HG03521 (cell line): ENCODE data around the gene PLAGL1.

Source experiments
- ATAC-seq: cut with Tn5 transposase; IDR thresholded peaks from one replicate; pipeline ENCODE4 v1.9.1; 2021; ENCODE audit warnings: mild to moderate bottlenecking, moderate library complexity; ENCODE audit not compliant: unreplicated experiment

The PLAGL1 gene

DNA sequence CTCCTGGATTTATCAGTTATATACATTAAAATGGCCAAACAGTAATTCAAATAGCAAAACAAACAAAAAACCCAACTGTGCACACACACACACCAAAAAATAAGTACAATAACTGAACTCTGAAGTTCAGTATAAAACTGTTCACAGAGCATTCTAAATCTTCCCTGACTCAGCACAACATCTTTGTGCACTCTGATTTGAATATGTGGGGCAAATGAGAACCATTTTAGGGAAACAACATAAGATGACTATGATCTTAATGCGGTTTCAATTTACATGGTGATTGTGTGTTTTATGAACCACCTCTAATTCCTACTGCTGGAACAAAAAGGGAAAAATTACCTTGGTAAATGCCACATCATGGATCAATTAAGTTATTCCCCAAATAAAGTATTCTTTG, 41.7 kb downstream of the PLAGL1 start:
- ATAC-seq: no peak

DNA sequence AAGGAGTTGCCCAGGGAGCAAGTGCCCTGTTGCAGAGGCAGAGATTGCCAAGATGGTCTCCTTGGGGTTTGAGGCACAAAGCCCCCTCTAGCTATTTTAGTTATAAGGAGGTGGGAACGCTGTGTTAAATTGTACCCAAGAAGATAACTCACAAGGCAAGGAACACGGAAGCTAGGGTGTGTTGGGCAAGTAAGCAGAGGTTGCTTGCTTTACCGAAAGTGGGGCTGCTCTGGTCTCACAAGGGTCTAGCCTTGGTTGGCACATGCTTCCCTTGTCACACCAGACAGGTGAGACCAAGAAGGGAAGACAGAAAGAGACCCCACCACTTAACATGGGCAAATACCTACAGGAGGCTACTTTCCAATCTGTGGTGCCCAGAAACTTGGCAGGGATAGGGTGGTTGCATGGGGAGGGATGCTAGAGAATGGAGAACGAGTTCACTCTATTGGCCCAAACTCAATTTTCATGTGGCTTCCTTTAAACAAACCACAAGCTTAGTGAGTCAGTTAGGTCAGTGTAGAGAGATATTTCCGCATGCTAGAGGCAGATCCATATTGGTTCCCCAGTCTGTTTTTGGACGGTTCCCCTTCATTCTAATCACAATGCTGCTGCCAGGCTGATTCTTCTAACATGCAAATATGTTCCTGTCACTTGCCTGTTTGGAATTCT, 42.4 kb downstream of the PLAGL1 start:
- no peak for ATAC-seq

DNA sequence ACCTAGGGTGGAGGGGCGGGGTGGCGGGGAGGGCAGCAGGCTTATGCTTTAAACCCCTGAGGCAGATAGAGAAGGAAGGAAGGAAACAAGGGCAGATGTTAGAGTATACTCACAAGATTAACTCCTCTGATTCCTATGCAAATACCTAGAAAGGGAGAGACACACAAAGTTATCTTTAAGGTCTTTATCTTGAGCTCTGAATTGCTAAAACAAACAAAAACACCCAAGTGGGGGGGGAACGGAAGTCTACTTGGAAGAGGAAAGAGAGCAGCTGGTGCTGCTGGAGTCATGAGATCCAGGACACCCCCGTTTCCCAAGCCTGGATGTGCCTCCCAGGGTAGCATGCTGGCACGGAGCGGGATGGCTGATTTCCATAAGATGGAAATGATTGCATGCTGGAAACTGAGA, 43.4 kb downstream of the PLAGL1 start:
- ATAC-seq: no peak

DNA sequence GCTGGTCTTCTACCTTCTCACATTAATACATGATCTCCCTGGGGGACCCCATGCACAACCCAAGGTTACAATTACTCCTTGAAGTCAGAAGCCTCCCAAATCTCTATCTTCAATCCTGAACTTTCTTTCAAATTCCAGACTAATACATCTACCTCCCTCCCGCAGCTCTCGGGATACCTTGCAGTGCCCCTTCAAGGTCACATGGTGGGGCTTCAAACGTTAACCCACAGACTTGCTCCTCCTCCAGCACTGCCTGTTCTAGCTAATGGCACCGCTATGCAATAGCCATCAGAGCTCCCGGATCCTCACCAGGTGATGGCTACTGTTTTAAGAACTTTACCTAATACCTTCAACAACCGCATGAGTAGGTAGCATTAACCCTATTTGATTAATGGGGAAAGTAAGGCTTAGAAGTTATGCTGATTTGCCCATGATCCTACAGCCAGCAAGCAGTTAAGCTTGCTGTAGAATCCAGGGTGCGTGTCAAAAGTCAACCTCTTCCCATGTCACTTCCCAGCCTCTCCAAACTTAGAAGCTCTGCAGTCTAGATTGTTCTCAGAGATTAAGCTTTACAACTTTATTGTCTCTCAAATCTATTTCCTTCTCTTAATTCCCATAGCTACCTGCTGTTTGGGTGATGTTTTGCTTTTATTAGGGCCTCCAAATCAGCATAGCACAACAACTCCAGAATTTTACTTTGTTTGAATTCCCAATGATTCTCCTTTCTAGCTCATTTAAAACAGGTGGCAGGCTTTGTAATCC, 44.7 kb downstream of the PLAGL1 start:
- no peak for ATAC-seq

DNA sequence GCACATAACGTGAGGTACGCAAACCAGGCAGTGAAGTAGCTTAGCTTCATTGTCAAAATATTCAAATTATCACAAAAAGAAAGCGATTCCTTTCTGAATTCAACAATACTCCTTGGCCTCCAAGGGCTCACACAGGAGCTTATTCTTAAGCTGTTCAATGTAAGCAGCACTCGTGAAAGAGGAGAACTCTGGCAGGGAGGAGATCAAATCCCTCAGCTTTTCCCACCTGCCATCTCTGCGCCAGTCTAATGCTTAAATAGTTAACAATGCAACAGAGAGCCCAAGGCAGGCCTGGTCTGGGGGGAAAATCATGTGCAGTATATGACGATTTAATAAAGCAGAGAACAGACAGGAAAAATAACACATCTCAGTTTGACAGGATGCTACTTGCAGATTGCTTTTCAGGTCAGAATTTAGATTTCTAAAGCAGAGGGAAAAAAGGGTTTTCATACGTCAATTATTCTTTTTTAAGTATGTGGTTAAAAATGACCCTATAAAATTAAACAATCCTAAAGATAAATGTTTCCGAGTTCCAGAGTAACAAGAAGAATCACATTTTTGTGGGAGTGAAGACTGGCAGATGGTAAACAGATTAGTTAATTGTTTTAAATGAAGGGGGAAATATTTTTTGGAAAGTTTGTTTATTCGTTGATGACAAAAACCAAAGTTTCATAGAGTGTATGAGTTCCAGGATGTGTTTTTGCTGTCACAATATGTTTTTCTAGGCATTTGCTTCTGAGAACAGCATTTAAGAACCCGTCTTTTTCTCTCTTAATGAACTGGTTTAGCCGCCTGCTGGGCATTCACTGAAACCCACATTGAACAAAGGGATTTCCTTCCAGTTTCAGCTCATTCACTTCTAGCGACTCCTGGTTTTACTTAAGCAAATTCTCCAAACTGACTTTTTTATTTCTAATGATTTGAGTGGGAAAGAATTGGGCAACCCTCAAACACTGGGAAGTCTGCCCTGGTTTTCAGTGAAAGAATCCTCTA, 45.9 kb downstream of the PLAGL1 start:
- ATAC-seq: no peak

DNA sequence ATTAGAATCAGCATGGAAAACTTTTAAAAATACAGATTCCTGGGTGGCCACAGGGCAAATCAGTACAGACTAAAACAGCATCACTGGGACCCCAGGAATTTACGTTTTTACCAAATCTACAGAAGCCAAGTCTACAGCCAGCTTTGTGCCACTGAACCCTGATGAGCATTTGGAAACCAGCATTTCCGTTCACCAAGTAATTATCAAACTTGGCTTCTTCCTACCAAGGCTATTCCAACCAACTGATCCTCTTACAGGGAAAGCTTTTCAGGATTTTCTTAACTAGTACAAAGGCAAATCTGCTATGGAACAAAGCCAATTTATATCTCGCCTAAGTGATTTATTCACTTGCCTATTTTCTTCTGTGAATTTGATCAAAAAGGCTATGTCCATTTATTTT, 47.0 kb downstream of the PLAGL1 start:
- ATAC-seq: no peak

DNA sequence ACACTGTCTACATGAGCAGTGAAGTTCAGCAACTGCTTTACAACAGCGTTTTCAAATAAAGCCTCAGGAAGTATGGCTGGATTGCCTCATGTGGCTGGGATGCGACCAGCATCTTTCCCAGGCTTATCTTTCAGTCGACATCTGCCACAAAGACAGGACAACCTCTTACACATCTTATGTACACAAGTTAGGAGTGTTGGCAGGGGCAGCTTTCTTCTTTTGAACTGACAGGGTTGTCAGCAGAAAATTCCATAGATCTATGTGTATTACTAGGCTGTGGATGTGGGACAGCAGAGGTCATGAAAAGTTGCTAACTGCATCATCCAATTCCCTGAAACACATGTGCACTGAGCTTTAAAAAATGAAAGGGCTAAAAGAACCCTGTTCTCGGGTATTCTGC, 48.1 kb downstream of the PLAGL1 start:
- no peak for ATAC-seq

DNA sequence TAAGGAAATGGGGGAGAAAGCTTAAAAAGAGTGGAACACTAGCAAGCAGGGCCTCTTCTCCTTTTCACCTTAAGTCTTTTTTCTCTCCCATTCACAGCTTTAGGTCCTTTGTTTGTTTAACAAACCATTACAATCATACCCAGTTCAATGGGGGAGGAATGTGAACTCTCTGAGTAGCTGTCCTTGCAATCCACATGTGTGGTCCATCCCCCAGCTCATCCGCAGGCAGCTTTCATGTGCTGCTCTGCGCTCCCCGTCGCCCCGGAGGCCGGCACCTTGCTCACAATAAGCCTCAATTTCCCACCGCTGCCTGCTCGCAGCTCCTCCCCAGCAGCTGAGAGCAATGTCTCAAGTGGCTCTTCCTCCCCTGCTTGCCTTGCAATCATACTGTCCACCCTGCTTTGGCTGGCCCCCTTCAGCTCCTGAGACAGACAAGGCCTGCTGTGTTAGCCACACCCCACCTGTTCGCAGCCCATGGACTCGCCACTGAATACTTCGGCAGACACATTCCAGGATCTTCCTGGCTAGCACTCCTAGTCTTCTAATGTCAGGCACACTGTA, 49.1 kb downstream of the PLAGL1 start:
- no peak for ATAC-seq

DNA sequence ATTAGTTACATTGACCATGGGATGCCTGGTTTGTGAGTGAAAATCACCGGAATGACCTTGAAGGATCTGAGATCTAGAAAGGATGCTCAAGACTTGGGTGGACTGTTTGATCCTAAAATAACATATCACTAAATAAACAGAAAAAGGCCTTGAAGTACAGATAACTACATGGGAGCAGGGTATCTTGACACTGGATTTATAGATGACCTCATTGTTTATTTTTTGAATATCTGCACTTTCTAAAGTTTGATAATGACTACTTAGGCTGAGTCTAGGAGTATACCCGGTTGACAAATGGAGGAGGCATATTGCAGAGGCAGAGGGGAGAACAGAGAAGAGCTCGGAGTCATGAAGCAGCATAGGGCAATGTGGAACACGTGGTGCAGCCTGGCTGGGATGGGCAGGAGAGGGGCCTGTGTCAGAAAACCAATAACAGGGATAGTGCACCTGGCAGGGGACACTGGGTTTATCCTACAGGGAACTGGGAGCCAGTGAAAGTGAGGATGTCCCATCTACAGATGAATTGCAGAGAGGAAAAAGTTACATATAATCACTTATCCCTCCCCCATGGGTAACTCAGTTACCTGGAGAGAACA, 50.3 kb downstream of the PLAGL1 start:
- no peak for ATAC-seq

DNA sequence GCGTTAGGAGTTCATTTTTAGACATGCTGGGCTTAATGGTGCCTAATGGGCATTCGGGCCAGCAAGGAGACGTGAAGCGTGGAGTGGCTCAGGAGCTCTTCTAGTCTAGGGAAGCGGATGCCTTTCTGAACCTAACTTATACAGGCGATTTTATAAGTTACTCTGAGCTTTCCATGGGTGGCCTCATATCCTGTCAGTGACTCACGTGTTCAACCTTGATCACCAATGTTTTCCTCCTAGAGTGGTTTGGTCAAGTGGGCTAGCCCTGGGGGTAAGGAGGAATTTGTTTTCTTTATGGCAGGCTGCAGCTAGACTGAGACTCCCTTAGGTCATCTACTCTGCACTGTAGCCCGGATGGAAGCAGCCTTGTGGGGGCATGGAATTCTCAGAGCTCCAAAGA, 52.1 kb downstream of the PLAGL1 start:
- ATAC-seq: no peak

DNA sequence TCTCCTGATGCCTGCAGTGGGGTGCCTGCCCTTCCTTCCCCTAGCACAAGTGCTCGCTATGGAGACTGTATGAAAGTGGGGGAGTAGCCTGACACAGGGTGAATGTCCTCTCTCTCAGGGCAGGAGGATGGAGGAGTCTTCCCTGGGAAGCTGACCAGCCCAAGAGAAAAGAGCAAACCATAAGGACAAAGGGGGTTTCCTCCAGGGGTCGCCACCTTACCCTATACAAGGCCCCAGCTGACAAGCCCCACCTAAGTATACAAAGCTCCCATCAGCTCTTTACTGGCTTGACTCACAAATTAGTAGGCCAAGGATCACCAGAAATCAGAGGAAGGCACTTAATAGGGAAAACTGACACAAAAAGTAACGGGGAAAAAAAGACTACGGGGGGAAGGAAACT, 54.1 kb downstream of the PLAGL1 start:
- no peak for ATAC-seq

DNA sequence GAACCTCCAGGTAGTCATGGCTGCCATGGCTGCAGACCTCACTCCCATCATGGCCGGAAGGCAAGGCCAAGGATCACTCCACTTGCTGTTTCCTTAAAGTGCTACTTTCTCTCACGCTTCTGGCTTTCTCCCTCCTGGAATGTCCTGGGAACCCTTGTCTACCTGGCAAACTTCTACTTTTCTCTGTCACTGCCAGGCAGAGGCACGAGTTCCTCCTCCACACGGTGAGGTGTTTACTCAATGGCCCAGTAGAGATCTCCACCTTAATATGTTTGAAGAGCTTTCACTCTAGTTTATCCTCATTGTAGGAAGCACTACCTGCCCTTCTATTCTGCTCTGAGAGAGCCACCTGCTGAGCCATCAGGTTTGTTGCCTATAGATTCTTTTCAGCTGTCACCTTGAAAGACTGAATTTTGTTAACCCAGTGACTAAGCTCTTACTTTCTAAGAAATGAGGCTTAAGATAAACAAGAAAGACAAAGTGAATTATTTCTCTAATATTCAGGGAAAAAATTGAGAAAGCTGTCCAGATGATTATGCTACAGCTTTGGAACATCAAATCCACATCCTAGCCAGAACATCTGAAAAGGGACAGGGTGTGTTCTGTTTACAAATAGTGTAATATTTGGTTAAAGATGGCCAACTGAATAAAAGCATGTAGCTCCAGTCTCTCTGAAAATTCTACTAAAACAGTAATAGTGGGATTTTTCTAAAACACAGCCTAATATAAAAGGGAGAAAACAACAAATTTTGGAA, 54.9 kb downstream of the PLAGL1 start:
- ATAC-seq: no peak

DNA sequence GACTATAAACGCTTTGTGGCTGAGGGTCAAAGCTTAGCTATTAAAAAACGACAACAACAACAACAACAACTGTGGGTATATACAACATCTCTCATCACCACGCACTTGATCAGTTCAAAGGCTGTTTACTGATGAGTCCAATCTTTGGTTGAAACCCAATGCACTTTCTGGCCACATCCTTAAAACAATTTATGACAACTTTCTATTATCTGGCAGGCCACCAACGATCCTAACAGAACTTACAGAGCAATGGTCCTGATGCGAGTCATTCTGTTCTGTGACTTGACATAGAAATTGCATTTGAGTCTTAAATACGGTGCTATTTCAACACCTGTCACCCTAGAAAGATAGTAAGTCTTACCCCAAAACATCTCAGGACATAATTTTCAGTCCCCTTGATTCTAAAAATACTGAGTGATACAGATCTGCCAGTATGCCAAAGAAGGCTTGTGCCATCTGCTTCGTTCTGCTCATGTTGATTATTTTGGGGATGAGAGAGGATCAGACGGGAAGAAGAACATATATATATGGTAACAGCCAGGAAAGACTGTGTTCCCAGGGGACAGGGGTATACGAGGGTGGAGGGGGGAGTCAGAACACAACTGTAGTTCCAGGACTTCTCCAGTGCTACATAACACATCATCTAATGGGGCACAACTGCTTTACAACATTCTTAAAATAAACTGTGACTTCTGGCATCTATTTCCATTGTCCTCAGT, 55.8 kb downstream of the PLAGL1 start:
- no peak for ATAC-seq

DNA sequence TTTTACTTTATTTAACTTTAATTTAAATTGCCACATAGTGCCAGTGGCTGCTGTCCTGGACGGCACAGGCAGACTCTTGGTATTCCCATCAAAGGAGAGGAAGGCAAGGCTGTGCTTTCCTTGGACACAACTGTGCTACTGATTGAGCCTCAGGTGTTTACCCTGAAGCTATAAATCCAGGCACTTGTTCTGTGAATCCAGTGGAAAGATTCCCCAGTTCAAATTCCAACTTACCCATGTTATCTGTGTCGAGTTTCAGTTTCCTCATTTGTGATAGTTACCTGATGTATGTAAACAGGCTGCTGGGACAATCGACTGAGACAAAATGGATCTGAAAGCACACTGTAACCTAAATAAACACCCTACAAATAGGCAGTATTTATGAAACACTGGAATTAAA, 57.2 kb downstream of the PLAGL1 start:
- ATAC-seq: no peak

DNA sequence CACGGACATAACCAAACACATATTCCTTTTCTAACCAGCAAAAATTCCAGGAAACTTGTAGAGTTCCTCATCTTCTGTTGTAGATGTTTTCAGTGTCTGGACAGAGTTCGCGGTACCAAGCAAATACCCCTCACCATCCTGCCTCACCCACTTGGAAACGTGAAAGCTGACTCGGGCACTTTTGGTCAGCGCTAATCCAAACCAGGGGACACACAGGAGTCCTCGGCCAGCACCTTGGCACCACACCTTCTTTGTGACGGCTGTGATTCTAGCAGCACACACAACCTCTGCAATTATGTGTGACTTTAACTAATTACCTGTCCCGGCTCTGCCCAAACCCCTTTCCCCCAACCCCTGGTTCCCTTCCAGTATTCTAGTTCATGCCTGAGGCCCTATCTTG, 58.1 kb downstream of the PLAGL1 start:
- ATAC-seq: no peak

DNA sequence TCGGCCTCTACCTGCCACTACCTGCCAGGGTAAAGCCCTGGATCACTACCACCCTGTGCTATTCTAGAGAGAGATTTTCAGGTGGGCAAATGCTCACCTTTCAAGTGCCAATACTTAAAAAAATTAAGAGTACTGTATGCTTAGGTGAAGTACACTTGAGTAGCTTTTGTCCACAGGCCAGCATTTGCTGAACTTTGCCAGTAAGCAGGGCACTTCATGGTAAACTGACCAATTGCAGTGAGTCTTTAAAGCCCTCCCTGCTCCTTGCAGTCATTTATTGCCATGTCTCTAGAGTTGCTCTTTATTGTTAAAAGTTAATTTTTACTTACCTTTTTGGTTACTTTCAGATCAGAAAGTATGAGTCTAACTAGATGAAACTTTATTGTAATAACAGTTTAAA, 58.5 kb downstream of the PLAGL1 start:
- no peak for ATAC-seq

DNA sequence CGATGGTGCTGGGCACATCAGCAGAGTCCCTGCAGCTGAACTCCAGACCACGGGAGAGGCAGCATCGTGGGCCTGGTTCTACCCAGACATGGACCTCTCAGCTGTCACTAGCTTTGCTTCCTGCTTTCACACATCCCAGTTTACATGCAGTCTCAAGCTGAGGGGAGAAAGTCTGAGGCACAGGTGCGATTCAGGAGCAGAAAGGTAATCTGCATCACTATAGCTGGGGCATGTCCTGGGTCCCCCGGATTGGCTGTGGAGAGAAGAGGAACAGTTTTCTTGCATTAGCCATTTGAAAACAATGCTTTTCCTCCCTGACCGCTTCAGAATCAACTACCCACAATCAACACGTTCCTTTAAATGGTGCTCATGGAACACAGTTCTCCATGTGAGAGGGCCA, 59.9 kb downstream of the PLAGL1 start:
- ATAC-seq: no peak

DNA sequence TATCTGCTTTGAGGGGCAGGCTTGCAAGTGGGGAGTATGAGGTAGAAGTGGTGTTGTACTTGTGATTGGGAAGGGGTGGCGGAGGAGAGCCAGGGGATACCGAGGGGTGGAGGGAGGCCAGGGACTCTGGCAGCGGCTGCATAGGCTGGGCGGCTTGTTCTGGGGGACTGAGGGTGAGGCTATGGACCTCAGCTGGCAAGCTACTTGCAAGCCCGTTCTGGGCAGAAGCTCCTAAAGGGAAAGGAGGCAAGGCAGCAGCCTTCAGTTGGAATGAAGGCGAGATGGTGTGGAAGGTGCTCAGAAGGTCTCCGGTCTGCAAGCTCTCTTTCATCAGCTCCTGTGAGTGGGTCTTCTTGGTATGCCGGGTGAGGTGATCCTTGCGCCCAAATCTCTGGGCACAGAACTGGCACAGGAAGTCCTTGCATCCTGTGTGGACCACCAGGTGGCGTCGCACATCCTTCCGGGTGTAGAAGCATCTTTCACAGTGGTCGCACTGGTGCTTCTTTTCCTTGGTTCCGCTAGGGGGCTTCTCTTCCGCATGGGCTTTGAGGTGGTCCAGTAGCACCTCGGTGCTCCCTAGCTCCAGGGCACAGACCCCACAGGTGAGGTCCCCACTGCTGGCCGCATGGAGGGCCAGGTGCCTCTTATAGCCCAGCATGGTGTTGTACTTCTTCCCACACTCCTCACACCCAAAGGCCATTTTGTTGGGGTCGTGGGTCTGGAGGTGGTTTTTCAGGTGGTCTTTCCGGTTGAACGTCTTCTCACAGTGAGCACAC, 66.0 kb downstream of the PLAGL1 start:
- ATAC-seq: no peak
